Astrocyte (in vitro differentiated cells and primary cell): ENCODE measurements around the gene GRIP1. TPM values are rescaled to one million over a fixed set of nuclear protein-coding genes. Genes with fewer than 3 reads are reported as not detected.

Source experiments
- DNase-seq: peaks from one replicate; pipeline ENCODE4 v3.0.0-alpha.2; 2010; ENCODE audit warnings: low read depth
- FAIRE-seq: peaks from 2 replicates; lab custom pipeline; 2011; peaks lifted over from hg19 to GRCh38; lab: Jason Lieb, UNC
- H2AFZ ChIP-seq: 2 replicates; pipeline ENCODE4 v1.6.0; 2012; ENCODE audit warnings: low read depth, low read length, inconsistent platforms
- H3K27ac ChIP-seq: 2 replicates; pipeline ENCODE4 v1.5.1; 2011; ENCODE audit warnings: low read depth, low read length, inconsistent platforms
- H3K27me3 ChIP-seq: 2 replicates; pipeline ENCODE4 v1.6.0; 2011; ENCODE audit warnings: low read length, inconsistent platforms; ENCODE audit not compliant: insufficient read depth
- H3K36me3 ChIP-seq: 2 replicates; pipeline ENCODE4 v1.5.1; 2011; ENCODE audit warnings: low read length, inconsistent platforms; ENCODE audit not compliant: insufficient read depth
- H3K4me1 ChIP-seq: 2 replicates; pipeline ENCODE4 v1.5.1; 2011; ENCODE audit warnings: low read length, inconsistent platforms; ENCODE audit not compliant: insufficient read depth
- H3K4me2 ChIP-seq: 2 replicates; pipeline ENCODE4 v1.6.0; 2012; ENCODE audit warnings: low read length, inconsistent platforms
- H3K4me3 ChIP-seq: 2 replicates; pipeline ENCODE4 v1.5.1; 2011; ENCODE audit warnings: low read depth, mild to moderate bottlenecking, low read length, inconsistent platforms; ENCODE audit not compliant: insufficient read depth
- H3K79me2 ChIP-seq: 2 replicates; pipeline ENCODE4 v1.6.0; 2012; ENCODE audit warnings: mild to moderate bottlenecking, low read length, inconsistent platforms; ENCODE audit not compliant: insufficient read depth
- H3K9ac ChIP-seq: 2 replicates; pipeline ENCODE4 v1.6.0; 2012; ENCODE audit warnings: mild to moderate bottlenecking, low read length, inconsistent platforms
- H3K9me3 ChIP-seq: 2 replicates; pipeline ENCODE4 v1.5.1; 2012; ENCODE audit warnings: low read depth, mild to moderate bottlenecking, low read length, inconsistent platforms; ENCODE audit not compliant: insufficient read depth
- H4K20me1 ChIP-seq: 2 replicates; pipeline ENCODE4 v1.6.0; 2012; ENCODE audit warnings: low read length, inconsistent platforms; ENCODE audit not compliant: insufficient read depth
- H3K27ac Mint-ChIP-seq: one replicate; pipeline ENCODE4 v1.8.0; 2021; ENCODE audit warnings: mild to moderate bottlenecking, mixed read lengths; ENCODE audit not compliant: unreplicated experiment
- H3K27me3 Mint-ChIP-seq: one replicate; pipeline ENCODE4 v1.8.0; 2021; ENCODE audit warnings: low read depth, mixed read lengths; ENCODE audit not compliant: unreplicated experiment
- H3K36me3 Mint-ChIP-seq: one replicate; pipeline ENCODE4 v1.8.0; 2021; ENCODE audit warnings: low read depth, mixed read lengths; ENCODE audit not compliant: unreplicated experiment
- H3K4me1 Mint-ChIP-seq: one replicate; pipeline ENCODE4 v1.8.0; 2021; ENCODE audit warnings: low read depth, mixed read lengths; ENCODE audit not compliant: unreplicated experiment
- H3K4me3 Mint-ChIP-seq: one replicate; pipeline ENCODE4 v1.8.0; 2021; ENCODE audit warnings: mild to moderate bottlenecking, moderate library complexity, mixed read lengths; ENCODE audit not compliant: unreplicated experiment
- H3K9me3 Mint-ChIP-seq: one replicate; pipeline ENCODE4 v1.8.0; 2021; ENCODE audit warnings: mild to moderate bottlenecking, mixed read lengths; ENCODE audit not compliant: unreplicated experiment
- EZH2 ChIP-seq: IDR thresholded peaks from 2 replicates; pipeline ENCODE4 v1.6.1; 2012; ENCODE audit warnings: mild to moderate bottlenecking, low read length, inconsistent platforms; ENCODE audit not compliant: insufficient read depth
- total RNA-seq: library from RNA; stranded (reverse); gene quantifications from 2 replicates; pipeline ENCODE4 v1.2.1, GENCODE V29; 2021
- TF ChIP-seq, protein P1 (sequence below): IDR thresholded peaks from 2 replicates; pipeline ENCODE4 v1.5.1; 2011; ENCODE audit warnings: low read depth, mild to moderate bottlenecking, inconsistent platforms, low read length, moderate library complexity; ENCODE audit not compliant: insufficient read depth

Gene GRIP1
- total RNA-seq, 1 donor from 2014 or later = 16.7 TPM

DNA sequence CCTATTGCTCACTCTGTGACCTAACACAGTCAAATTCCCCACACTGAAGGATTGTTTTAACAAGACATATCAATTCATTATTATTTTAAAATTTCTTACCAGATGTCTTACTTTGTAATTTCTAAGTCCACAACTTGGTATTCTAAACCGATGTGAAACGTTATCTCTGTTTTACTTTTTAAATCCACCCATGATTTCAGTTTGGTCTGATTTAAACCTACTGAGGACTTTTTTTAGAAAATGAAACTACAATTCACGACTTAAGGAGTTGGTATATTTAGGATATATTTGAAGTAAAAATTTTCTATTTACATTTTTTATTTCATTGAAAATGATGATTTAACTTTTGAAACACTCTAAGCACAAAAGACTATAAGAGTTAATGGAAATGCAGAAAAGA is 35.1 kb upstream of the GRIP1 start:
- Histone ChIP-seq H3K4me1 (no peaks in the 10 kb centered on the region), H3K4me3 (no peak overlapping the region)

DNA sequence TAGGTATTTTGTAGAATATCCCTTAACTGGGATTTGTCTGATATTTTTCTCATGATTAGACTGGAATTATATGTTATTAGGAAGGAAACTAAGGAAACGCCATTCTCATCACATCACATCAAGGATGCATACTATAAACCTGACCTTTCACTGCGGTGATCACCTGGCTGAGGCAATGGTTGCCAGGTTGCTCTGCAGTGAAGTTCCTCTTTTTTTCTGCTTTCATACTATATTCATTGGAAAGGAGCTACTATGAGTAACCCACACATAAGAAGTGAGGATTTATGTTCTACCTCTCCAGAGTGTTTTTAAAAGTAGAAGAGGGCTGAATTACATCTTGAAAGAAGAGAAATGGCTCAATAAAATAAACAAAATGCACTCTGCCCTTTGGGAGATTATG is 31.0 kb upstream of the GRIP1 start:
- FAIRE-seq (no peak), DNase-seq (no peak)
- Histone ChIP-seq H3K79me2 (no peaks in the 10 kb centered on the region), H3K4me3 (no peak overlapping the region), H3K27me3 (no peaks in the 10 kb centered on the region), H3K4me2 (no peak overlapping the region), H3K4me1 (no peaks in the 10 kb centered on the region), H4K20me1 (no peaks in the 10 kb centered on the region), H2AFZ (no peak overlapping the region), H3K9ac (no peak overlapping the region), H3K9me3 (no peaks in the 10 kb centered on the region), H3K36me3 (no peaks in the 10 kb centered on the region), H3K27ac (no peak overlapping the region)
- Mint-ChIP-seq H3K9me3 (no peaks in the 10 kb centered on the region), H3K27me3 (no peaks in the 10 kb centered on the region), H3K36me3 (no peaks in the 10 kb centered on the region), H3K4me3 (no peak overlapping the region), H3K4me1 (no peaks in the 10 kb centered on the region), H3K27ac (no peak overlapping the region)
- TF ChIP-seq EZH2 = no peak
- TF ChIP-seq, protein P1, sequence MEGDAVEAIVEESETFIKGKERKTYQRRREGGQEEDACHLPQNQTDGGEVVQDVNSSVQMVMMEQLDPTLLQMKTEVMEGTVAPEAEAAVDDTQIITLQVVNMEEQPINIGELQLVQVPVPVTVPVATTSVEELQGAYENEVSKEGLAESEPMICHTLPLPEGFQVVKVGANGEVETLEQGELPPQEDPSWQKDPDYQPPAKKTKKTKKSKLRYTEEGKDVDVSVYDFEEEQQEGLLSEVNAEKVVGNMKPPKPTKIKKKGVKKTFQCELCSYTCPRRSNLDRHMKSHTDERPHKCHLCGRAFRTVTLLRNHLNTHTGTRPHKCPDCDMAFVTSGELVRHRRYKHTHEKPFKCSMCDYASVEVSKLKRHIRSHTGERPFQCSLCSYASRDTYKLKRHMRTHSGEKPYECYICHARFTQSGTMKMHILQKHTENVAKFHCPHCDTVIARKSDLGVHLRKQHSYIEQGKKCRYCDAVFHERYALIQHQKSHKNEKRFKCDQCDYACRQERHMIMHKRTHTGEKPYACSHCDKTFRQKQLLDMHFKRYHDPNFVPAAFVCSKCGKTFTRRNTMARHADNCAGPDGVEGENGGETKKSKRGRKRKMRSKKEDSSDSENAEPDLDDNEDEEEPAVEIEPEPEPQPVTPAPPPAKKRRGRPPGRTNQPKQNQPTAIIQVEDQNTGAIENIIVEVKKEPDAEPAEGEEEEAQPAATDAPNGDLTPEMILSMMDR = no peak

More for the DNA sequence above, 35.1 kb upstream of the GRIP1 start:
- Mint-ChIP-seq H3K4me3 (no peak overlapping the region), H3K9me3 (no peaks in the 10 kb centered on the region), H3K36me3 (no peaks in the 10 kb centered on the region), H3K27me3 (no peaks in the 10 kb centered on the region), H3K27ac (no peak overlapping the region), H3K4me1 (no peaks in the 10 kb centered on the region)
- FAIRE-seq (no peak), DNase-seq (no peak)
- Histone ChIP-seq H3K9ac (no peak overlapping the region), H3K36me3 (no peaks in the 10 kb centered on the region), H3K9me3 (no peaks in the 10 kb centered on the region), H3K79me2 (no peaks in the 10 kb centered on the region), H2AFZ (no peak overlapping the region), H3K27me3 (no peaks in the 10 kb centered on the region), H3K4me2 (no peak overlapping the region), H4K20me1 (no peaks in the 10 kb centered on the region), H3K27ac (no peak overlapping the region)
- TF ChIP-seq, protein P1 = no peak
- no peak for TF ChIP-seq EZH2

DNA sequence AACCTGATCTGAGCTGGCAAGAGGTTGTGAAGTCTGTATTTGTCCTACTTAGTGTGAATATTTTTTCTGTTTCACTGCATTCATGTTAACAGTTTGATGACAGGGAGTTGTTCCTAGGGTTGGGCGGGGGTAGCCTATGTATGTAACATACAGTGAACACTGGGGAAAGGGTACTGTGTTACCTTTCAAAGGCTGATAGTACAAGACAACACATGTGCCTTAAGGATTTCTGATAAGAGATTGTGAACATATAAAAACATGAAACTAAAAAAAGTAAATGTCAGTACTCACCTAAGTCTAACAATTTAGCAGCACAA is 30.5 kb upstream of the GRIP1 start:
- TF ChIP-seq, protein P1 = no peak
- TF ChIP-seq EZH2 = no peak
- no peak overlapping the region for H3K27ac Mint-ChIP-seq
- peaks cover 2% of the 10 kb centered on the region for H3K9me3 Mint-ChIP-seq

More for the DNA sequence above, 30.5 kb upstream of the GRIP1 start:
- Histone ChIP-seq H3K9ac (no peak overlapping the region), H3K27me3 (no peaks in the 10 kb centered on the region), H2AFZ (no peak overlapping the region), H3K4me1 (no peaks in the 10 kb centered on the region), H3K36me3 (no peaks in the 10 kb centered on the region), H3K79me2 (no peaks in the 10 kb centered on the region), H3K4me2 (no peak overlapping the region), H3K27ac (no peak overlapping the region), H3K4me3 (no peak overlapping the region), H4K20me1 (no peaks in the 10 kb centered on the region), H3K9me3 (no peaks in the 10 kb centered on the region)
- no peaks in the 10 kb centered on the region for H3K4me1 Mint-ChIP-seq
- FAIRE-seq = no peak
- no peak overlapping the region for H3K4me3 Mint-ChIP-seq
- H3K36me3 Mint-ChIP-seq = no peaks in the 10 kb centered on the region
- no peaks in the 10 kb centered on the region for H3K27me3 Mint-ChIP-seq
- no peak for DNase-seq
